GM18868 (cell line): Measurements from ENCODE around the gene FGFR2.
A peak's percentile ranks its signal among the peaks of the same experiment; 100 is the strongest.

Experiments
- ATAC-seq: cut with Tn5 transposase; IDR thresholded peaks from one replicate; pipeline ENCODE4 v1.9.1; 2021; ENCODE audit warnings: mild to moderate bottlenecking, moderate library complexity; ENCODE audit not compliant: unreplicated experiment

Gene FGFR2

GRCh38 chr10:121610798-121611323 is 12.6 kb upstream of the FGFR2 start:
- ATAC-seq = no peak

GRCh38 chr10:121609426-121610380 is 11.5 kb upstream of the FGFR2 start:
- ATAC-seq = no peak

- ATAC-seq = peak; percentile 76
Observed at GRCh38 chr10:121608469-121609190, 10.4 kb upstream of the FGFR2 start.

GRCh38 chr10:121607310-121608055 is 9.2 kb upstream of the FGFR2 start:
- ATAC-seq = no peak

GRCh38 chr10:121605708-121606107 is 7.5 kb upstream of the FGFR2 start:
- ATAC-seq = no peak

- no peak for ATAC-seq
Observed at GRCh38 chr10:121601458-121601857, 3.2 kb upstream of the FGFR2 start.

- ATAC-seq = no peak
Observed at GRCh38 chr10:121600611-121601010, 2.4 kb upstream of the FGFR2 start.

- ATAC-seq = no peak
Observed at GRCh38 chr10:121599947-121600346, 1.7 kb upstream of the FGFR2 start.

GRCh38 chr10:121597504-121598262 is 561 bp downstream of the FGFR2 start:
- ATAC-seq = no peak

GRCh38 chr10:121596689-121597503 is 1.3 kb downstream of the FGFR2 start:
- no peak for ATAC-seq

- ATAC-seq = no peak
Observed at GRCh38 chr10:121595806-121596688, 2.2 kb downstream of the FGFR2 start.

GRCh38 chr10:121595351-121595805 is 2.9 kb downstream of the FGFR2 start:
- ATAC-seq = no peak

- ATAC-seq = no peak
Observed at GRCh38 chr10:121594623-121595350, 3.5 kb downstream of the FGFR2 start.

GRCh38 chr10:121594076-121594475 is 4.2 kb downstream of the FGFR2 start:
- no peak for ATAC-seq

- ATAC-seq = no peak
Observed at GRCh38 chr10:121593281-121594075, 4.8 kb downstream of the FGFR2 start.

GRCh38 chr10:121592155-121592890 is 5.9 kb downstream of the FGFR2 start:
- ATAC-seq = no peak
